ENCODE measurements around the gene SNU13.

Gene SNU13

DNA sequence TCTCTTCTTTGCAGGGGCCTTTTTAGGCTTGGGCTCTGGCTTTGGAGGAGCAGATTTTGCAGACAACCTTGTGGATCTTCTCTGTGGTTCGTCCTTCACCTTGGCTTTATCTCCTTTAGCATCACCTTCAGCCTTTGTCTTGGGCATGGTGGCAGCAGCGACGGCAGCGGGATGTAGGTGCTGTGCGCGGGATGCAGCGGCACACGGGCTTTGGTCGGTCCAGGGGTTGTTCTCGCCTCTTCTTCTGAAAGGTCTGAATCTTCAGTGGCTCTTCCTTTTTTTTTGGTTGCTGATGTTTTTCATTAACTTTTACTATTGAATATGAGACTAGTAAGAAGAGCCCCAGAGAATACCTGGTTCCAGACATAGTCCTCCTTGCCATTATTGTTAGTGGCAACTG is 20.7 kb upstream of the SNU13 start:
- TF ChIP-seq, protein P1, sequence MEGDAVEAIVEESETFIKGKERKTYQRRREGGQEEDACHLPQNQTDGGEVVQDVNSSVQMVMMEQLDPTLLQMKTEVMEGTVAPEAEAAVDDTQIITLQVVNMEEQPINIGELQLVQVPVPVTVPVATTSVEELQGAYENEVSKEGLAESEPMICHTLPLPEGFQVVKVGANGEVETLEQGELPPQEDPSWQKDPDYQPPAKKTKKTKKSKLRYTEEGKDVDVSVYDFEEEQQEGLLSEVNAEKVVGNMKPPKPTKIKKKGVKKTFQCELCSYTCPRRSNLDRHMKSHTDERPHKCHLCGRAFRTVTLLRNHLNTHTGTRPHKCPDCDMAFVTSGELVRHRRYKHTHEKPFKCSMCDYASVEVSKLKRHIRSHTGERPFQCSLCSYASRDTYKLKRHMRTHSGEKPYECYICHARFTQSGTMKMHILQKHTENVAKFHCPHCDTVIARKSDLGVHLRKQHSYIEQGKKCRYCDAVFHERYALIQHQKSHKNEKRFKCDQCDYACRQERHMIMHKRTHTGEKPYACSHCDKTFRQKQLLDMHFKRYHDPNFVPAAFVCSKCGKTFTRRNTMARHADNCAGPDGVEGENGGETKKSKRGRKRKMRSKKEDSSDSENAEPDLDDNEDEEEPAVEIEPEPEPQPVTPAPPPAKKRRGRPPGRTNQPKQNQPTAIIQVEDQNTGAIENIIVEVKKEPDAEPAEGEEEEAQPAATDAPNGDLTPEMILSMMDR (IDR thresholded peaks at IDR 0.05; ENCODE audit: extremely low read depth, missing control alignments), result no peak
- DNase-seq (ENCODE audit: low spot score), result no peak

DNA sequence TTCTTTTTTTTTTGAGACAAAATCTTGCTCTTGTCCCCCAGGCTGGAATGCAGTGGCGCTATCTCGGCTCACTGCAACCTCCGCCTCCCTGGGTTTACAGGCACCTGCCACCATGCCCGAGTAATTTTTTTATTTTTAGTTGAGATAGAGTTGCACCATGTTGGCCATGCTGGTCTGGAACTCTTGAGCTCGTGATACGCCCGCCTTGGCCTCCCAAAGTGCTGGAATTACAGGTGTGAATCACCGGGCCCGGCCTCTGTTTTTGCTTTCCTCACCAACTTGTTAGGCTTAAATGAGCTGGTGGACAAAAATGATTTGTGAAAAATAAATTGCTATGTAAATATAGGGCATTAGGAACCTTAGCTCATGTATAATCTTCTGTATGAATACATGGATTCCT is 14.1 kb upstream of the SNU13 start:
- TF ChIP-seq, protein P1 (IDR thresholded peaks at IDR 0.05; ENCODE audit: extremely low read depth, missing control alignments), result no peak
- DNase-seq (ENCODE audit: low spot score), result no peak

DNA sequence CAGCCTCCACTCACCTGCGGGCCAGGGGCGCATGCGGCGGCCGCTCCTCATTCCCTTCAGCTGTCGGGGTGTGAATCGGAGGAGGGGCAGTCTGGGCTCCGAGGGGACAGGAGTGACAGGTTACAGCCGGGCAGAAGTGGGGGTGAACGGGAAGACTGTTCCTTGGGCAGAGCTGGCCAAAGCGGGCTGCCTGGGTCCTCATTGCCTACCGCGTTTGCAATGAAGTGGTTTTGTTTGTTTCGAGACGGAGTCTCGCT is 11.4 kb upstream of the SNU13 start:
- TF ChIP-seq, protein P1 (IDR thresholded peaks at IDR 0.05; ENCODE audit: extremely low read depth, missing control alignments), result no peak
- DNase-seq (ENCODE audit: low spot score), result no peak

DNA sequence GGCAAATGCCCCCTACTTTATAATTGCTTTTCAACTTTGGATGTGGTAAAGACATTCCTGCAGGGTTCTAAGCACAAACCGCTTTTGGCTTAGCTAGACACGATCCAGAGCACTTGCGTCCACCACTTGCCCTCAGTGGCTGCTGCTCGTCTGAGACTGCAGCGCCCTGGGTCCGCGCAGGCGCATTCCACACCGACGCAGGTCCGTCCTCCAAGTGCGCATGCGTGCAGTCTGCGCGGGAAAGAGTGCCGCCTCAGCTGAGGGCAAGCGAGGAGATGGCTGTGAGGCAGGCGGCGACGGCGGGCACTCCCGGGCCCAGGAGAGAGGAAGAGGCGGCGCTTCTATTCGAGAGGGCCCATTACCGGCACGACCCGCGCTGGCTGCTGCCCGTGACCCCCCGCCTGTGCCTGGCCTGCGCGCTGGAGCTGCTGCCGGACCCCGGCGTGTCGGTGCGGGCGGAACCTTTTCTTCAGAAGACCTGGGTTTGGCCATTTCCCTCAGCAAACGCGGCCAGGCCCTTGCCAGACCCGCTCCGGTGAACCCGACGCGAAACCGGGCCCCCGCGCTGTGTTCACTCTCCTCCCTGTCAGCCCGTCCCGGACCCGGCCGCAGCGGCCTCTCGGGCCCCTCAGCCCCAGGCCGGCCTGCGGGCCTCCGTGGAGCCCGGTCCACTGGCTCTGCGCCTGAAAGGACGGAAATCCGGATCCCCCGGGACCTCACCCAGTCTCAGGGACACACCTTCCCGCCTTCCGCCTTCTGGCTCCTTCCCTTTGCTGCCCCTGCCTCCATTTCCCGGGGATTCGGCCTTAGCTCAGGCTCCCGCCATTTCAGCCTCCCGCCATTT is 10.8 kb upstream of the SNU13 start, which contains the start of gene MEI1:
TSS of gene MEI1 (plus strand) at position 240 of the 844 bp plus-strand sequence. CDS start at position 276, 36 bp downstream.
- DNase-seq (ENCODE audit: low spot score), result peak; percentile 96
- TF ChIP-seq, protein P1 (IDR thresholded peaks at IDR 0.05; ENCODE audit: extremely low read depth, missing control alignments), result no peak

DNA sequence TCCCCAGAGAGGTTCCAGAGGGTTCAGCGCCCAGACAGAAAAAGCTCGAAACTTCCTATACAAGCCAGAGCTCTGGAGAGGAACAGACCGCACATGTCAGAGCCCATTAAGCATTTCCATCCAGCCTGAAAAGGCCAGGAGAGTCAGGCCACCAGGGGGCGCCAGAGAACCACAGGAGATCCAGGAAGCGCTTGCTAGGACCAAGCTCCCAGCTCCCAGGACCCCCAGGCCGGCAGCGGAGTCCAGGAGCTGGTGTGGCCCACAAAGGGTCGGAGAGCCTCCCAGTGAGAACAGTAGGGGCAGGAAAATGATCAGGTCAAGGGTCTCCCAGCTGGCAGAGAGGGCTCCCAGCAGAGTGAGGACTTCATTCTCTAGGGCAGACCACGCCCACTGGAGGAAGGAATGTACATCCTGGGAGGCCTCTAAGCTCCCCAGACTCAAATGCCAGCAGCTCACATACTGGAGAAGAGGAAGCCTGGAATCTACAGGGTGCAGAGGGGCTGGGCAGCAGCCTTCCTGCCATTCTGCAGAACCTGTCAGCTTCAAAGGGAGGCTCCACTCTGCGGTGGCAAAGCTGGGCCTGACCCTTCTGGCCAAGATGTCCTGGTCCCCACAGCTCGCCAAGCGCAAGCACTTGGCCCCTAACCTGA is 8.6 kb upstream of the SNU13 start:
- DNase-seq (ENCODE audit: low spot score), result peak; percentile 89
- TF ChIP-seq, protein P1 (IDR thresholded peaks at IDR 0.05; ENCODE audit: extremely low read depth, missing control alignments), result peak; percentile 98

DNA sequence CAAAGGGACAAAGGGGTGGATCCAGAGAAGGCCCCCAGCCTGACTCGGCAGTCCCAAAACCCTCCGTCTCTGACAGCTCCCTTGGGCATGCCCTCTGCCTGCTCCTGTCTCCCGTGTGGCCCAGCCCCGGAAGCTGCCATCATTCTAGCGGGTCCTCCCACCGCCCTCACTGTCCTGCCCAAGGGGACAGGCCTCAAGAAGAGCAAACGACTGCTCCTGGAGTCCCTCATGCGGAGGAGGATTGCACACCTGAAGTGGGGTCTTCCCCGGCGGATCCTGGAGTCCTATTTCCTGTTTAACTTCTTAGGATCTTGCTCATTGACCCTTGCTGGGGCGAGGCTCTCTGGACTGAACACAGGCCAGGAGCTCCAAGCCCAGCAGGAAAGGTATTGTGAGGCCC is 8.0 kb upstream of the SNU13 start:
- TF ChIP-seq, protein P1 (IDR thresholded peaks at IDR 0.05; ENCODE audit: extremely low read depth, missing control alignments), result no peak
- DNase-seq (ENCODE audit: low spot score), result no peak

DNA sequence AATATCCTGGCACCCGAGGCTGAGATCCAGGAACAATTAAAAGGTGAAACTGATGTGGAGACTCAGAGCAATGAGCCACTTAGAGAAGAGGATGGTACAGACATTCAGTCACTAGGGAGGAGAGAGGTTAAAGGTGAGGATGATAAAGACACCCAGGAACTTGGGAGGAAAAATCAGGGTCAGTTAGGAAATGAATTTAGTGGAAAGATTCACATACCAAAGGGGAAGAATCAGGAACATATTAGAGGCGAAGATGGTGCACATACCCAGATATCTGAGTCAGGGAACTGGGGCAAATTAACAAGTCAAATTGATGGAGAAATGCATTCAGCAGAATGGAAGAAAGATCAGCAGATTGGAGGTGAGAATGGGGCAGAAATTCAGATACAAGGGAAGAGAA is 6.5 kb upstream of the SNU13 start:
- DNase-seq (ENCODE audit: low spot score), result no peak
- TF ChIP-seq, protein P1 (IDR thresholded peaks at IDR 0.05; ENCODE audit: extremely low read depth, missing control alignments), result no peak

All from GM20000 (cell line).